Activated CD4-positive, alpha-beta T cell treated with anti-CD3 and anti-CD28 coated beads, Interleukin-2, amount 50 U/mL, for 24 hours (primary cell): ENCODE data around the gene CD44.

ENCODE experiments used
- DNase-seq, 2 donors: peaks; one replicate each; pipeline ENCODE4 v3.0.0-alpha.2; 2020; ENCODE audit warnings: low read depth in 1 of 2, low spot score in 1 of 2

CD44 gene

GRCh38 chr11:35157814-35158700 is 19.1 kb downstream of the CD44 start:
- DNase-seq, result no peak

- DNase-seq, result no peak
These were observed 19.9 kb downstream of the CD44 start for GRCh38 chr11:35158701-35159510.

GRCh38 chr11:35160246-35160824 is 21.4 kb downstream of the CD44 start:
- DNase-seq, result no peak

DNA sequence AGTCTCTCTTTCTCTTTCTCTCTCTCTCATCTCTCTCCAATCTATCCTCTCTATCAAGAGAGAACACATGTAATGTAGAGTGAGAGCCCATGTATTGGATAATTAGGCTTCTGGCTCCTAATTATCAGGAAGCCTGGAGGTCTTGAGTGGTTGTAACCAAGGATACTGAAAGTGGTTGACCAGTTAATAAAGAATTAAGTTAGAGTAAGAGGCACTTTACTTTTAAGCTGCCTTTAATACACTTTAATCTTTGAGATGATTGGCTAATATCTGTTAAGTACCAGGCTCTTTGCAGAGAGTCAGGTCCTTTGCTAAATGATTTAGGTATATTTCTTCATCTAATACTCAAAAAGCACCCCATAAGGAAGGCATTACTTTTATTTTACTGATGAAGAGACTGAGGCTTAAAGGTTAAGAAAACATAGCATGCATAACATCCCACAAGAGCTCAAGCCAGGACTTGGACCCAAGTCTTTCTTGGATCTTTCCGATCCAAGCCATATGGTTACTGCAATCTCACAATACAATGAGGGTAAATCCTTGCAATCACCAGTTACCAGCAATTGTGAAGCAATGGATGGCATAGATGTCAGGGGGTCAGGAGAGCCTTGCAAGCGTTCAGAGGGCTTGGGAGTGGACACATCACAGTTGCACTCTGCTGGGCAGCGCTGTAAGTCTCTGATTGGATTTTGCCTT is 22.1 kb downstream of the CD44 start:
- DNase-seq, result no peak

- no peak for DNase-seq
These were observed 23.8 kb downstream of the CD44 start for GRCh38 chr11:35162745-35163144.

GRCh38 chr11:35163209-35163608 is 24.2 kb downstream of the CD44 start:
- no peak for DNase-seq

DNA sequence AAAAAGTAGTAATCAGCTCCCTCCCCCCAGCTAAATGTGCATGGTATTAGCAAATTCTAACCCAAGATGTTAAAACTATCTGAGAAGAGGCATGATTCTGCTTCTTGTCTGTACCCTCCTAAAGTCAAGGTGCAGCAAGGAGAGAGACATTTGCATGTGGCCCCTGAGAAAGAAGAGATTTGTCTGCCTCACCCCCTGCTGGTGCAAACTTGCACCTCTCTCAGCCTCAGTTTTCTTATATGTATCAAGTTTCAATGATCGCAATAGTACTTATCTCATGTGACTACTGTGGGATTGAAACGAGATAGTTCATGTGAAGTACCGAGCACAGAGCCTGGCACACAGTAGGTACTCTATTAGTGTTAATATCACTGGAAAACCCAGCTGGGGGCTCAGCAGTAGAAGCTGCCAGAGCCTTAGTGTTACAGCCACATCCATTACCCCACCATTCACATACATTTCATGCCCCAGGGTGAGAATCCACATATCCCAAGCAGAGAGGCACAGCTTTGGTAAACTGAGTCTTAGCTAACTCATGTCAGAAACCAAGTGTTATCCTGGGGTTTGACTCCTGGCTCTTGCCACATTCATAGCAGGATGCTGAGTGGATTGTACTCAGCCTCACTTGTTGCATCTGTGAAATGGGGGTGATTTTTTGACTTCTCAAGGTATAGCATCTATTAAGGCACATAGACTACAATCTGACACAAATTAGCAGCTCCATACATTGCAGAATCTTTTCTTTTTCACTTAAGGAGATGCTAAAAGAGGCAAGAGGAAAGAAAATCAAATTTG is 24.9 kb downstream of the CD44 start:
- no peak for DNase-seq

DNA sequence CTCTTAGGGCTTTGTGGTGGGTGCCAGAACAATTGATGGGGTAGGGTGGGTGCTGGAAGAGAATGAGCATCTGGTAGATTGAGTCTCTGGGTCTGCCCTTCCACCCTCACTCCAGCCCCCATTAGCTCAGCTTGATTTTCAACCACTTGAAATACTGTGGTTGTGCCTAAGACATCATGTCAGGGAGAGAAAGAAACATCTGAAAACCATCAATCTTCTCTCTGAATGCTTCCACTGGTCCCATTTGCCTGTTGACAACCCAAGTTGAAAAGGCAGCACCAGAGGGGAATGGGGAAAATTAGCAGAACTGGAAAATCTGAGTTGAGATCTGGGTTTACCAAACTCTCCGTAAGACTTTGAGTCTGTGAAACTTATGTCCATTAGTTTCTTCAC is 26.1 kb downstream of the CD44 start:
- DNase-seq, result no peak

GRCh38 chr11:35165423-35166368 is 26.7 kb downstream of the CD44 start:
- DNase-seq, result peak; percentile 44 to 83

GRCh38 chr11:35166369-35167360 is 27.7 kb downstream of the CD44 start:
- no peak for DNase-seq

DNA sequence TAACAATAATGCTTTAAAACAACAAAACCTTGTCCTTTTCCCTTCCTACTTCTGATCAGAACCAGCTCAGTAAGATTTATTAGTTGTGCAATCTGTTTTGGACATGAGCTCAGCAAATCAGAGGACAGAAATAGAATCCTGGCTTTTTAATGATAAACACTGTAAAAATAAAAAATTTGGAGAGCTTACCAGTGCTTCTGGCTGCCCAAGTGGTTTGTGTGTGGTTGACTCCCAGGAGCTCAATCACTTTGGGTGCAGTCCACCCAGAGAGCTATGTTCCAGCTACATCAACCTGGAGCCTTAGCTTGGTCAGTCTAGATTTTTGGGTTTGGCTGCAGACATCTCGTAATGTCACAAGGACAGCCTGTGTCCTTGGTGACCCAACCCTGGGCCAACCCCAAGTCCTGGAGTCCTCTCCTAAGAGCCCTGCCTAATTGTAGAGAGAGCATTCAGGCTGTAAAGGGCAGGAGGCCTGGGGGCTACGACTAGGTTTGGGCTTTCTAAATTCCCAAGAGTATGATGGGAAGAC is 28.5 kb downstream of the CD44 start:
- no peak for DNase-seq

GRCh38 chr11:35168671-35169070 is 29.7 kb downstream of the CD44 start:
- DNase-seq, result no peak

GRCh38 chr11:35169112-35169511 is 30.1 kb downstream of the CD44 start:
- no peak for DNase-seq

DNA sequence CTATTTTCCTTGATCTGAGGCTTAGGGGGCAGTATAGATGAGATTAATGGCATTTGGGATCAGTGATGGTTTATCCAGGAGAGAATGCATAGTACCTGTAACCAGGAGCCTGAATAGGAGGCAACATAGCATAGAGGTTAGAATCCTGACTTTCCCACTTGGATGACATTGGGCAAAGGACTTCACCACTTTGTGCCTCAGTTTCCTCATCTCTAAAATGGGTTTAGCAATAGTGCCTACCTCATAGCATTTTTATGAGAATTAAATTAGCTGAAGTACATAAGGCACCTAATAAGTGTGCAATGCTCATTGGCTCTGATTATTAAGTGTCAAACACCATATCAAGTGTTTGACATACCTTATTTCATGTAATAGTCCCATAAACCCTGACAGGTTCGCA is 30.8 kb downstream of the CD44 start:
- DNase-seq, result no peak

GRCh38 chr11:35170503-35170902 is 31.5 kb downstream of the CD44 start:
- DNase-seq, result no peak

- DNase-seq, result no peak
These were observed 32.3 kb downstream of the CD44 start for GRCh38 chr11:35171226-35171625.

DNA sequence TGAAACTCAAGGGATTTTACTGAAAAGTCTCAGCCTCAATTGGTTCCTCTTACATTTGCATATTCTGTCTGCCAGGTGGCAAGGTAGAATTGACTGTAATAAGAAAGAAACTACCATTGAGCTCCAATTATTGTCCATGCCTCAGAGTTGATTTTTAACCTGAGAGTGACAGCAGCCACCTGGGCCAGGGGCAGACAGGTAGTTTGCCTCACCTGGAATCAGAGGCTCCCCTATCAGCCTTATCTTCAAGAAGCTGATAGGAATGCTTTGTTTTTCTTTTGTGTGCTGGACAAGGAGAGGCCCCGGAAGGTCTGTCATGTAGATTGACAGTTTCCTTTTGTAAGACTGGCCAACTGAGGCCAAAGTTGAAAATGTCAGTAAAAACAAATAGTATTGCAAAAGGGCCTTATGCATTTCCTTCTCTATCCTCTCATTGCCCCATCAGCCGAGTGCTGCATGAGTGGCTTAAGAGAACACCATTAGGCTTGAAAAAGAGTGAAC is 34.1 kb downstream of the CD44 start:
- DNase-seq, result no peak
